ENCODE measurements around the gene LRFN3. TPM values are rescaled to one million over a fixed set of nuclear protein-coding genes. Genes with fewer than 3 reads are reported as not detected.

The LRFN3 gene
- total and polyA plus RNA-seq, 10 of the 15 experiments (the other 5 are each of a cell fraction or from before 2014, with no cell fraction given) = 0.02 to 7.3 (median 2.0) TPM; not detected in 1

DNA sequence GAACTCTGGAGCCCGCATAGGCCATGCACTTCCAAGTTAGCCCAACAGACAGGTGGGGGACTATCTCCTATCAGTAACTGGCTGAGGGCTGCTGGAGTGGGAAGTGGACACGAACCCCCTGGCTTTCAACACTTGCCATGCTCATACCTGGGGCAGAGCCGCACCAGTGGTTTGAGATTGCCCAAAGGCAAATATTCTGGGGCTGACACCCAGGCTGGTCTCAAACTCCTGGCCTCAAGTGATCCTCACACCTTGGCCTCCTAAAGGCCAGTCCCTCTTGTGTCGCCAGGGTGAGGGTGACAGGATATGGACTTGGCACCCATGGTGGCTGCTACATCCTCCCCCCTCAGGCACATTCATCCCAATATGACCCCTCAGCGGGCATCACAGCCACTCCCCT, 49.0 kb upstream of the LRFN3 start:
- CTCF ChIA-PET = interaction anchor here (9.6 kb wide), 1 partner anchor 45 kb away, joined by 145 read pairs; no protein-coding TSS in a partner anchor
- Histone ChIP-seq H3K27ac (ENCODE audit: control insufficient read depth, insufficient read depth) (no peak overlapping the region), H3K4me1 (ENCODE audit: control insufficient read depth, insufficient read depth, low read length) (no peaks in the 10 kb centered on the region), H3K9ac (ENCODE audit: control insufficient read depth, insufficient read depth, low read length) (no peak overlapping the region), H2AFZ (ENCODE audit: control insufficient read depth, low read depth, low read length) (no peak overlapping the region), H3K79me2 (ENCODE audit: control insufficient read depth, insufficient read depth, low read length) (no peaks in the 10 kb centered on the region), H4K20me1 (ENCODE audit: control insufficient read depth, insufficient read depth) (peaks cover 3% of the 10 kb centered on the region; the same call in 1 of the 2 replicates), H3K36me3 (ENCODE audit: control insufficient read depth in 2 of 2, insufficient read depth in 2 of 2, low read length in 1 of 2) (peaks cover 19 to 24% of the 10 kb centered on the region in 2 experiments), H3K4me3 (no peak overlapping the region), H3K9me3 (replicated peaks; ENCODE audit: control insufficient read depth, insufficient read depth, low read length) (no peaks in the 10 kb centered on the region), H3K27me3 (replicated peaks in 1 of 2; ENCODE audit: control insufficient read depth in 2 of 2, insufficient read depth in 2 of 2, low read length in 1 of 2) (no peaks in the 10 kb centered on the region), H3K4me2 (ENCODE audit: control insufficient read depth, insufficient read depth) (no peak overlapping the region)
- no peak for TF ChIP-seq BMI1 (IDR thresholded peaks at IDR 0.05; ENCODE audit: borderline replicate concordance)
- peak; percentile 59; the same call in 1 of the 2 replicates for TF ChIP-seq POLR2A (IDR thresholded peaks at IDR 0.05; ENCODE audit: low read depth, low read length)
- in situ Hi-C loops (cut with MboI) (loop anchor here (5.0 kb wide), 1 partner anchor 45 kb away; no protein-coding TSS in a partner anchor), intact Hi-C loops (cut with micrococcal nuclease; ENCODE audit: unreplicated experiment) (no loop called here)
- FAIRE-seq (no peak), ATAC-seq (no peak; the same call in 2 of the 3 replicates), DNase-seq (ENCODE audit: low read depth, low spot score) (no peak)
- POLR2A ChIA-PET = interaction anchor here (1.5 kb wide), 1 partner anchor 44 kb away, joined by 6 read pairs; no protein-coding TSS in a partner anchor
- RAD21 ChIA-PET (ENCODE audit: unreplicated experiment) = interaction anchor here (0.9 kb wide), 1 partner anchor 45 kb away, joined by 3 read pairs; no protein-coding TSS in a partner anchor
- BruUV-seq (replicated peaks) = no TSS peak
- SMC1A ChIA-PET (ENCODE audit: uncharacterized antibody, unreplicated experiment) = interaction anchor here (0.7 to 2.4 kb wide), 2 partner anchors 42 to 43 kb away, joined by 3 to 12 read pairs; no protein-coding TSS in a partner anchor
- 87% methylated on average over 5 of the region's 5 CpGs for WGBS (ENCODE audit: insufficient coverage, insufficient replicate concordance, low lambda C conversion rate, missing lambda C conversion rate)

DNA sequence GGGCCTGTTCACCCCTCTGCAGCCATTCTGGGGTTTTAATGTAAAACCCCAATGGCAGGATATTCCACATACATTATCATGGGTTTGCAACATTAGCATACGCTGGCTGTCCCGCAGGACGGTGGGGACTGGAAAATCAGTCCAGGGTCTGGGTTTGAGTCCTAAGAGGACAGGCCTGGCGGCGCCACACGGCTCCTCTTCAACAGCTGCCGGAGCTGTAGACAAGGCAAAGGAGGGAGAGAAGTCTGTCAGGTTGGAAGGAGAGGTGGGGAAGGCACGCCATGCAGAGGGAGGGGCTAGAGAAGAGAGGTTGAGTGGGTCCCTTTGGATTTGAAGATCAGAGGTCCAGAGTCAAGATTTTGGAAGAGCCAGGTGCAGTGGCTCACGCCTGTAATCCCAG, 47.8 kb upstream of the LRFN3 start:
- intact Hi-C loops (cut with micrococcal nuclease; ENCODE audit: unreplicated experiment) (no loop called here), in situ Hi-C loops (cut with MboI) (loop anchor here (5.0 kb wide), 1 partner anchor 44 kb away; no protein-coding TSS in a partner anchor)
- Histone ChIP-seq H3K27ac (ENCODE audit: control insufficient read depth, insufficient read depth) (no peak overlapping the region), H3K79me2 (ENCODE audit: control insufficient read depth, insufficient read depth, low read length) (no peaks in the 10 kb centered on the region), H3K4me3 (no peak overlapping the region), H3K27me3 (replicated peaks in 1 of 2; ENCODE audit: control insufficient read depth in 2 of 2, insufficient read depth in 2 of 2, low read length in 1 of 2) (no peaks in the 10 kb centered on the region), H3K4me1 (ENCODE audit: control insufficient read depth, insufficient read depth, low read length) (no peaks in the 10 kb centered on the region), H2AFZ (ENCODE audit: control insufficient read depth, low read depth, low read length) (no peak overlapping the region), H3K4me2 (ENCODE audit: control insufficient read depth, insufficient read depth) (no peak overlapping the region), H3K36me3 (ENCODE audit: control insufficient read depth in 2 of 2, insufficient read depth in 2 of 2, low read length in 1 of 2) (peaks cover 20 to 29% of the 10 kb centered on the region in 2 experiments), H4K20me1 (ENCODE audit: control insufficient read depth, insufficient read depth) (peaks cover 3% of the 10 kb centered on the region; the same call in 1 of the 2 replicates), H3K9me3 (replicated peaks; ENCODE audit: control insufficient read depth, insufficient read depth, low read length) (no peaks in the 10 kb centered on the region), H3K9ac (ENCODE audit: control insufficient read depth, insufficient read depth, low read length) (no peak overlapping the region)
- no peak for TF ChIP-seq NR2C2 (IDR thresholded peaks at IDR 0.05; ENCODE audit: borderline replicate concordance, control insufficient read depth, insufficient read length, low read depth)
- no peak for TF ChIP-seq SREBF2 (IDR thresholded peaks at IDR 0.05; ENCODE audit: low read length)
- TF ChIP-seq, protein P1, sequence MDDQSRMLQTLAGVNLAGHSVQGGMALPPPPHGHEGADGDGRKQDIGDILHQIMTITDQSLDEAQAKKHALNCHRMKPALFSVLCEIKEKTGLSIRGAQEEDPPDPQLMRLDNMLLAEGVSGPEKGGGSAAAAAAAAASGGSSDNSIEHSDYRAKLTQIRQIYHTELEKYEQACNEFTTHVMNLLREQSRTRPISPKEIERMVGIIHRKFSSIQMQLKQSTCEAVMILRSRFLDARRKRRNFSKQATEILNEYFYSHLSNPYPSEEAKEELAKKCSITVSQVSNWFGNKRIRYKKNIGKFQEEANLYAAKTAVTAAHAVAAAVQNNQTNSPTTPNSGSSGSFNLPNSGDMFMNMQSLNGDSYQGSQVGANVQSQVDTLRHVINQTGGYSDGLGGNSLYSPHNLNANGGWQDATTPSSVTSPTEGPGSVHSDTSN (IDR thresholded peaks at IDR 0.05; ENCODE audit: insufficient replicate concordance, low read depth, low read length) = no peak
- TF ChIP-seq MEF2A (IDR thresholded peaks at IDR 0.05; ENCODE audit: insufficient read depth, low read depth, low read length) = no peak
- TF ChIP-seq IRF4 (IDR thresholded peaks at IDR 0.05; ENCODE audit: low read depth, low read length) = no peak
- TF ChIP-seq BRCA1 (IDR thresholded peaks at IDR 0.05; ENCODE audit: low read depth, low read length) = no peak
- TF ChIP-seq HDAC6 (IDR thresholded peaks at IDR 0.05; ENCODE audit: unreplicated experiment) = no peak
- TF ChIP-seq ZNF274 (IDR thresholded peaks at IDR 0.05; ENCODE audit: insufficient read depth, insufficient read length) = no peak
- no peak for TF ChIP-seq DPF2 (IDR thresholded peaks at IDR 0.05)
- TF ChIP-seq TBL1XR1 (IDR thresholded peaks at IDR 0.05; ENCODE audit: low read depth, low read length) = no peak
- TF ChIP-seq BCL11A (IDR thresholded peaks at IDR 0.05; ENCODE audit: low read depth, low read length) = no peak
- no peak for TF ChIP-seq LARP7 (IDR thresholded peaks at IDR 0.05)
- CTCF ChIA-PET = interaction anchor here (1.0 to 1.4 kb wide), 2 partner anchors 10 to 43 kb away, joined by 3 to 7 read pairs; no protein-coding TSS in a partner anchor
- ATAC-seq (no peak), DNase-seq (ENCODE audit: low read depth, low spot score) (no peak), FAIRE-seq (no peak)
- RAD21 ChIA-PET (ENCODE audit: unreplicated experiment) = interaction anchor here (0.7 kb wide), 1 partner anchor 43 kb away, joined by 3 read pairs; no protein-coding TSS in a partner anchor
- BruUV-seq (replicated peaks) = no TSS peak
- POLR2A ChIA-PET = interaction anchor here (1.2 to 1.5 kb wide), 3 partner anchors 41 to 46 kb away, joined by 3 to 6 read pairs (median 5); no protein-coding TSS in a partner anchor
- WGBS (ENCODE audit: insufficient coverage, insufficient replicate concordance, low lambda C conversion rate, missing lambda C conversion rate) = 100% methylated on average over 9 of the region's 9 CpGs
- SMC1A ChIA-PET (ENCODE audit: uncharacterized antibody, unreplicated experiment) = no interaction called here

All from GM12878 (cell line).